Measurements from ENCODE around the gene UCHL5.
A peak's percentile ranks its signal among the peaks of the same experiment; 100 is the strongest.

UCHL5 gene

DNA sequence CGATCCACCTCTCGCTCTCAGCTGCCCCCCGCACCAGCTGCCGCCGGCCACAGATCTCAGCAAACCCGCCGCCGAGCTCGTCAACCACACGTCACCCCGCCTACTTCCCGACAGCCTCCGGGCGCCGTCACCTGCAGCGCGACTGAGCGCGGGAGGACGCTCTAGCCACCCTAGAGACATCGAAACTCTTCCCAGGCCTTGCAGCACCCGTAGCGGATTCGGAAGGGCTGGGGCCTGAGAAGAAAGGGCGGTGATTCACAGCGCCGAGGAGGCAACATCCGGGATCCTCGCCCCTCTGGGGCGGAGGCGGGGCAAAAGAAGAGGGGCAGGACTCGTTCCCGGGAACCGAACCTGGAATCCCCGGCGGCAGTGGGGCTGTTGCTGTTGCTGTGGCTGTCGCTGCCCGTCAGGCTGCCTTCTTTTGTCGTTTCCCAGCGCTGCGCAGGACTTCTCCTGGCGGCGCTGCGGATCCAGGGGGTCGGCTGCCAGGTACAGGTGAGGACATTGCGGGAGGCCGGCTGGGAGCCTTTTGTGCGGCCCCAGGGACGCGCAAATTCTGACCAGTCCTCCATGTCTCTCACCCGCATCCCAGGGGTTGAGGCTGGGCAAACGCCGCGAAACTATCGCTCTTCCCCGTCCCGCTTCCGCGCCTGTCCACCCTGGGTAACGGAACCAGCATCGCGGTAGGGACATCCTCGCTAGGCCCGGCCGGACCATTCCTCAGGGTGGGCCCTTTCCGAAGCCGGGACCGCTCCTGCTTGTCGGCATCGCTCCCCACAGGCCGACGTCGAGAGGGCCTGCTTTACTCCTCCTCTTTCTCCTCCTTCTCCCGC lies at the start of gene UCHL5, which contains the start of gene RO60:
Gene UCHL5 (minus strand): TSS at position 79 of the 833 bp plus-strand sequence. CDS start 100 bp downstream, outside the sequence.
Gene RO60 (plus strand): TSS at position 331 of the 833 bp plus-strand sequence. CDS start 9,443 bp downstream, outside the sequence.
- DNase-seq: peak; percentile 98

DNA sequence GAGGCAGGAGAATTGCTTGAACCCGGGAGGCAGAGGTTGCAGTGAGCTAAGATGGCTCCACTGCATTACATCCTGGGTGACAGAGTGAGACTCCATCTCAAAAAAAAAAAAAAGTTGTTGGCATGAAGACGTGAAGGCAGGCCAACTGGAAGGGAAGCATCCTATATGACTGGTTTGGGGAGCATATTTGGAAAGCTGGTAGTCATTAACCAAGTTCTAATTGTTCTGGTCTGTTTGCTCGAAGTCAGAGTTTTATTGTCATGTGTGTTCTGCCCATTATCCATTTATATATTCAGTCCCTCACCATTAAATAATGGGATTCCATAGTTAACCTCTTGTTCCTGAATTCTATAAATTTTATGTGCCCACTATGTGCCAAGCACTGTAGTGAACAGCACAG lies 49.3 kb upstream of the UCHL5 start:
- DNase-seq: no peak

DNA sequence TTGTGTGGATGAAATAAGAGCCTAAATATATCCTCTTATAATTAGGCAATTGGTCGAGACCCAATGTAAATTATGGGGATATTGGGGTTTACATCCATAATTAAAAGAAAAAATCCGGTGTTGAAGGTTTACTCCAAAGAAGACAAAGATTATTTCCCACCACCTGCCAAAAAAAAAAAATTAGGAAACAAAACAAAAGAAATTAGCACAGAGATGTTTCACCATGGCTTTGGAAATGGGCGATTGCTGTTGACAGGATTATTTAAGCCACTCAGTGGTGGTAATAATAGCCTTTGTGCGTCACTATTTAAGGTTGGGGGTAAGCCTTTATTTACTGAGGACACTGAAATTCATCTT lies 46.6 kb upstream of the UCHL5 start:
- DNase-seq: no peak

DNA sequence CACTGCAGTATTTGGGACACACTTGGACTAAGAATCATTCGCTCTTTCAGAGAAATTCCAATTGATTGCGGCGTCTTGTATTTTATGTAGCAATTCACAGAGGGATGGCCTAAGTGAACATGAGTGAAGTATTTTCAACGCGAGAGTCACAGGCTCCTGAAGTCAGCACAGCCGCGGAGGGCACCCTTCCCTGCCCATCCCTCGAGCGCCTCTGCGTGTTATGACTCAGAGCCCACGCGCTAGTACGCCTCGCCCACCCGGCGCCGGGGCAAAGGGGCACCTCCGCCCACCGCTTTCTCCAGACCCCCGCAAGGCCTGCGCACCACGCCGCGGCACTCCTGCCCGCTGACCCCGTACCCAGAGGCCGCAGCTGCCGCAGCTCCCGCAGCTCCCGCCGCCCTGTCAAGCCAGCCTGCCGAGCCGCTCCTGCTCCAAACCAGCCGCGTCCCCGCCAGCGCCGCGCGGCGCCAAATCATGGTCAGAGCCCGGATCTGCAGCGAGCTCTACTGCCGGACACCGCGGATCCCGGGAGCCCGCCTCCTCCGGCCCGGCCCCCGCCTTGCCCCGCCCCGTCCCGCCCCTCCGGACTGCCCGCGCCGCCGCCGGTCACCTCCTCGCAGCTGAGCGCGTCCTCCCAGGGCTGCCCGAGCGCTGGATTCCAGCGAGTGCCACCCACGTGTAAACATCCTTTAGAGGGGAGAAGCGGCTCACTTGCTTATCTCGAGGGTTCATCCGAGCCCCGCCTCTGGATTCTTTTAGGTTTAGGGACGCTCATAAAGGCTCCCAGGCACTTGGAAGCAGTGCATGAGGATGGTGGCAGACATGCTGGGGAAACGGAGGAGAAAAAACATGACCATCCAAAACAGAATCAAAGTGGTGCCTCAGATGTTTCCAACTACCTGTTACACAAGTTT lies 46.0 kb upstream of the UCHL5 start, which contains the start of gene GLRX2:
Gene GLRX2 (minus strand): TSS at position 508 of the 914 bp plus-strand sequence. CDS start 32 bp downstream, at position 476.
- peak; percentile 79 for DNase-seq

GRCh38 chr1:193104502-193104906 lies 45.3 kb upstream of the UCHL5 start:
- peak; percentile 32 for DNase-seq

GRCh38 chr1:193103759-193104501 lies 44.8 kb upstream of the UCHL5 start:
- peak; percentile 18 for DNase-seq

- DNase-seq: no peak
Observed at GRCh38 chr1:193102662-193103061, 43.5 kb upstream of the UCHL5 start.

- DNase-seq: no peak
Observed at GRCh38 chr1:193094112-193094511, 35.0 kb upstream of the UCHL5 start.

DNA sequence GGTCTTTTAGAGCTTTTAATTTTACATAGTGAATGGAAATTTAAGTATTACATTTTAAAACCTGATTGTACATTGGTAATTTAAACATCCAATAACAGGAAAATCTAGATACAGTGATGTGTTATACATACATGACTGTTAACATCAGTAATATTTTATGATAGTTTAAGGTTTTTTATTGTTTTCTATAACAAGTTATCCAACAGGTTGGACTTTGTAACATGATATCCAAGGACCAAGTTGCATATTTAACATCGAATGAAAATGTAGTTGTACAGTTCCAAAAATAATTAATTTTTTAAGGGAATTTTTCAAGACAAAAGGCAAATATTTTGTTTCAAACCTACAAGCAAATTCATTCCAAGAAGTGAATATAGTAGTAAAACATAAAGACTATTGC lies 31.7 kb upstream of the UCHL5 start:
- DNase-seq: no peak

DNA sequence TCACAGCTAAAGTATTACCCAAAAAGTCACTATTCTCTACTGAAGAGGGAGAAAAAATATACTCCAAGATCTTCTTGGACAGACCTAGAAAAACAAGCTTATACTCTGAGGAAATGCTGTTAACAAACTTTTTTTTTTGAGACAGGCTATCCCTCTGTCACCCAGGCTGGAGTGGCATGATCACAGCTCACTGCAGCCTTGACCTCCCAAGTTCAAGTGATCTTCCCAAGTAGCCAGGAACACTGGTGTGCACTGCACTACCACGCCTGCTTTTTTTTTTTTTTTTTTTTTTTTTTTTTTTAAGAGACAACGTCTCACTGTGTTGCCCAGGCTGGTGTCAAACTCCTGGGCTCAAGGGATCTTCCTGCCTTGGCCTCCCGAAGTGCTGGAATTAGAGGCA lies 28.7 kb upstream of the UCHL5 start:
- DNase-seq: no peak

- DNase-seq: no peak
Observed at GRCh38 chr1:193086342-193086741, 27.2 kb upstream of the UCHL5 start.

- DNase-seq: no peak
Observed at GRCh38 chr1:193085263-193085662, 26.1 kb upstream of the UCHL5 start.

DNA sequence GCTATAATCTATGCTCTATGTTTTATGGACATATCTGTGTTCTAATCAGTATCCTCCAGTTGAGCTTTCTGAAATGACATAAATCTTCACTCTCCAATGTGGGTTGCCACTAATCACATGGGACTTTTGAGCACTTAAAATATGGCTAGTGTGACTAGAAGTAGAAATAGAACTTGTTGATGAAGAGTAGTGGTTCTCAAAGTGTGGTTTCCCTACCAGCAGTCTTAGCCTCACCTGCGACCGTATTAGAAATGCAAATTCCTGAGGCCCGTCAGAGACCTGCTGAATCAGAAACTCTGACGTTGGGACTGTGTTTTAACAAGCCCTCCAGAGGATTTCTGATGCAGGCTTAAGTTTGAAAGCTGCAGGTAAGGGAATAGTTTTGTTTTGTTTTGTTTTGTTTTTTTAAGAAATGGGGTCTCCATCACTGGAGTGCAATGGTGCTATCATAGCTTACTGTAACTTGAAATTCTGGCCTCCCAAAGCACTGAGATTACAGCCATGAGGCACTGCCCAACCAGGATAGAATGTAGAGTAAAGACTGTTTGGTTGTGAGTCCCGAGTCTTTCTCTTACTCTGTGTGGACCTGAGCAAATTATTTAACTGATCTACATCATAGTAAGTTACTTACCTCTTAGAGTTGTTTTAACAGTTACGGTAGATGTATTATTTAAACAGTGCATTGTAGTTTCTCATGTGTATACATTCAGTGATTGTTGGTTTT lies 24.4 kb upstream of the UCHL5 start:
- no peak for DNase-seq

GRCh38 chr1:193079187-193079586 lies 20.0 kb upstream of the UCHL5 start:
- DNase-seq: no peak

GRCh38 chr1:193077991-193078390 lies 18.8 kb upstream of the UCHL5 start:
- DNase-seq: no peak

- DNase-seq: peak; percentile 68
Observed at GRCh38 chr1:193070942-193071341, 11.8 kb upstream of the UCHL5 start.

DNA sequence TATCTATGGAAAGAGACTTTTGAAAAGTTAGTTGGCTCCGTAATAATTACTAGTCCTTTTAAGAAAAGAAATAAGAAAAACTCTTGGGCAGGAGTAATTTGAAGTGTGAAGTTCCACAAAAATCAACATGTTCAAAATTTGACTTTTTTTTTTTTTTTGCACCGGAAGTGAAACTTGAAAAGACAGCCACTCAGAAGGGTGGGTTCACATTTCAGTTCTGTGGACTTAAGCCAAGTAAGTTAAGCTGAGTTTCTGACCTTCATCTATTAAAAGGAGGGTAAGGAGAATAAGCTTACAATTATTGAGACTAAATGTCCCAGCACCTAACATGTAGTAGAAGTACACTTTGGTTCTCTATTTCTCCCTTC lies 11.2 kb upstream of the UCHL5 start:
- no peak for DNase-seq

DNA sequence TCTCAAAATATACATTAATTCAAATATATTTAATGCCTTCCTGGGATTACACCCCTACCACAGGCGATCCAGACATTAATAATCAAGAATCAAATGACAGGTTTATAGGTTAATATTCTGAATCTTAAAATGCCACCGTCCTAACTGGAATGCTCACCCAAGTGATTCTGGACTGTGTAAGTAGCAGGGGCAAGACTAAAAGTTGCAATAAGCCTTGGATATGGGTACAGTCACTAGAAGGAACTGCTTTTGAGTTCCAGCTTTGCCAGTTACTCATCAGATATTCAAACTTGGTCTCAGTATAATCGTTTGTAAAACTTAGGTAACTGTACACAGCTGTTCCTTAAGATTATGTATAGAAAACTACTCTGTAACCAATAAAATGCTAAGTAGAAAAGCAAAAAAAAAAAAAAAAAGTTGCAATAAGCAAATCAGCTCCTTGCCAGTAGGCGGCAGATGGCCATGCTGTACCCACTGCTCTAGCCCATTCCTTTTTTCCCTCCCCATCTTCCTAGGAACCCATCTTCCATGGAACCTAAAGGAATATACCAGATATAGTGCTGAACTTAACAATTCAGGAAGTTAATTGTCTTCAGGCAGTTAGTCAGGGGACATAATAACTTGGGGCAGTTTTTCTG lies 10.7 kb upstream of the UCHL5 start:
- no peak for DNase-seq

DNA sequence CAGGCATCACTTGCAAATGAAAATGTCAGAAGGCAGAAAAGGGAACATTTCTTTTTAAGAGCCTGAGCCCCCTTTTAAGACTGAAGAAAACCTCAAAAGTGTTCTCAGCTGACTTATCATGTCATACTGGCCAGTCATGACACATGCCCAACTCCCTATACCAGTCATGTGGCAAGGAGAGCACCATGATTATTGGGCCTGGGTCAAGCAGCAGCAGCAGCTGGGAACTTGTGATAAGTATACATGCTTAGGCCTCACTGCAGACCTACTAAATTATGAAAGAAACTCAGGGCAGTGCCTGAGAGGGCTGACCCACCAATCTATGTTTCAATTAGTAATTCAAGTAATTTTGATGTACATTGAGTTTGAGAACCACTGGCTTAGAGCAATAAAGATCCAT lies 8.9 kb upstream of the UCHL5 start:
- no peak for DNase-seq

- no peak for DNase-seq
Observed at GRCh38 chr1:193066606-193067005, 7.4 kb upstream of the UCHL5 start.

- DNase-seq: no peak
Observed at GRCh38 chr1:193065954-193066353, 6.8 kb upstream of the UCHL5 start.
